Naive B cell (primary cell): ENCODE measurements around the gene PABPC1L. TPM values are rescaled to one million over a fixed set of nuclear protein-coding genes. Genes with fewer than 3 reads are reported as not detected.
A peak's percentile ranks its signal among the peaks of the same experiment; 100 is the strongest.

ENCODE experiments used
- ATAC-seq, 2 donors: fragments of 150-1000 bp; cut with Tn5 transposase; 2 replicates each; pipeline ENCODE4 v1.10.0; 2021; ENCODE audit warnings: low read depth in 2 of 2, mild to moderate bottlenecking in 2 of 2, moderate library complexity in 2 of 2
- DNase-seq: peaks from one replicate; pipeline ENCODE4 v3.0.0; 2022
- H3K27ac Mint-ChIP-seq, 6 donors: one replicate each; pipeline ENCODE4 v1.8.0; 2020 to 2022; ENCODE audit warnings: mild to moderate bottlenecking in 6 of 6, mixed read lengths in 6 of 6, moderate library complexity in 5 of 6, inconsistent platforms in 2 of 6
- H3K27me3 Mint-ChIP-seq, 3 donors: one replicate each; pipeline ENCODE4 v1.8.0; 2021 to 2022; ENCODE audit warnings: mixed read lengths in 3 of 3, mild to moderate bottlenecking in 1 of 3
- H3K36me3 Mint-ChIP-seq, 2 donors: one replicate each; pipeline ENCODE4 v1.8.0; 2020 to 2022; ENCODE audit warnings: mixed read lengths in 2 of 2, inconsistent platforms in 1 of 2, mild to moderate bottlenecking in 1 of 2
- H3K4me1 Mint-ChIP-seq, 3 donors: one replicate each; pipeline ENCODE4 v1.8.0; 2020 to 2022; ENCODE audit warnings: mixed read lengths in 3 of 3, inconsistent platforms in 1 of 3, mild to moderate bottlenecking in 1 of 3, moderate library complexity in 1 of 3
- H3K4me3 Mint-ChIP-seq, 8 donors: one replicate each; pipeline ENCODE4 v1.8.0; 2020 to 2022; ENCODE audit warnings: mild to moderate bottlenecking in 8 of 8, mixed read lengths in 8 of 8, moderate library complexity in 8 of 8, inconsistent platforms in 2 of 8
- H3K9me3 Mint-ChIP-seq, 7 donors: one replicate each; pipeline ENCODE4 v1.8.0; 2020 to 2022; ENCODE audit warnings: mixed read lengths in 7 of 7, mild to moderate bottlenecking in 5 of 7, inconsistent platforms in 2 of 7, moderate library complexity in 1 of 7
- polyA plus RNA-seq, 6 donors: library from polyadenylated mRNA; unstranded; fragments of 300-500 nt; fragmentation: Illumina TruSeq; gene quantifications; one replicate each; pipeline ENCODE4 v1.2.3, GENCODE V29; 2021; ENCODE audit warnings: low read depth in 6 of 6

Gene PABPC1L
- polyA plus RNA-seq, 6 donors from 2014 or later = 0.75 to 5.2 (median 1.3) TPM; not detected in 1

DNA sequence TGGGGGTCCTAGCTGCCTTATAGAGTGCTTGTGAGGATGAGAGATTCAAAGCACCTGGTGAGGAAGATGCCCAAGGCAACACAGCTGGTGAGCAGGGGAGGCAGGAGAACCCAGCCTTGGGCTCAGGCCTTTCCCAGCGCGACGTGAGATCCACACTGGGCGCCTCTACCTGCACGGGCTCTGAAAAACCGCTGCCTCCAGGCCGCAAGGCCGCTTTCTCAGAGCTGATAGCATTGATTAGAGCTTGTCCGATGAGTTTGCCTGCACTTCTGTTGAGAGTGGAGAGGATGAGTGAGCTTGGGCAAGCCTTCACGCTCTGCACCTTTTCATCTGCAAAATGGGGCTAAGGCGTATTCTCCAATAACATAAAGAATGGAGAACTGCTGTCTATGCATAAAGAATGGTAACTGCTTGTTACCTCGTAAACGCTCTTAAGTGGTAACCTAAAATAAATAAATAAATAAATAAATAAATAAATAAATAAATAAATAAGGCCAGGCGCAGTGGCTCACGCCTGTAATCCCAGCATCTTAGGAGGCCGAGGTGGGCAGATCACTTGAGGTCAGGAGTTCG, 916 bp downstream of the PABPC1L start:
- no peak for ATAC-seq
- Mint-ChIP-seq H3K9me3 (no peaks in the 10 kb centered on the region), H3K27ac (peak overlapping the region in 3 of 6 donors; percentile 23 to 88 (median 83)), H3K4me1 (peaks cover 19 to 30% (median 21%) of the 10 kb centered on the region in 3 donors), H3K36me3 (no peaks in the 10 kb centered on the region), H3K4me3 (peak overlapping the region; percentile 82 to 95 (median 88)), H3K27me3 (no peaks in the 10 kb centered on the region)
- DNase-seq = no peak

DNA sequence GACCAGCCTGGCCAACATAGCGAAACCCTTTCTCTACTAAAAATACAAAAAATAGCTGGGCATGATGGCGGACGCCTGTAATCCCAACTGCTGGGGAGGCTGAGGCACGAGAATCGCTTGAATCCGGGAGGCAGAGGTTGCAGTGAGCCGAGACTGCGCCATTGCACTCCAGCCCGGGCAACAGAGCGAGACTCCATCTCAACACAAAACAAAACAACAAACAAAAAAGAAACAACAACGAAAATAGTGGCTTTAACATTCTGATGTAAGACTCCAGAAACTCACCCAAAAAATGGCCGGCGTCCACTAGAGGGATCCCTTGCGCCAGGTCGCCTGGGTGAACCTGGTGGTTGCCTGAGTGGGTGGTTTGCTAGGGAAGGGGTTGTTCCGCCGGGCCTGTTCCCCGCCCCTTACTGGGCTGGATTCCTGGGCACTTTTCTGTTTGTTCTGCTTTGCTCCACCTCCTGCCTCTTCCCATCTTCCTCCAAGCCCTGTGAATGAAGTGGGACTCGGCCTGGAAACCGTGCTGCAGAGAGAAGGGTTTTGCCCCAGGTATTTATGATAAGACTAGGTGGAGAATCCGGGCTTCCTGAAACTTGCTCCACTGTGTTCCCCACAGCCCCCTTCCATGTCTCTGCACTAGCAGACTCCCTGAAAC, 1.5 kb downstream of the PABPC1L start:
- Mint-ChIP-seq H3K27me3 (no peaks in the 10 kb centered on the region), H3K4me1 (peaks cover 19 to 30% (median 21%) of the 10 kb centered on the region in 3 donors), H3K4me3 (peak overlapping the region in 5 of 8 donors; percentile 32 to 82 (median 61)), H3K36me3 (peaks cover 0 to 2% of the 10 kb centered on the region in 2 donors), H3K27ac (peak overlapping the region in 2 of 6 donors; percentile 58 to 63), H3K9me3 (no peaks in the 10 kb centered on the region)
- no peak for ATAC-seq
- DNase-seq = peak; percentile 25

DNA sequence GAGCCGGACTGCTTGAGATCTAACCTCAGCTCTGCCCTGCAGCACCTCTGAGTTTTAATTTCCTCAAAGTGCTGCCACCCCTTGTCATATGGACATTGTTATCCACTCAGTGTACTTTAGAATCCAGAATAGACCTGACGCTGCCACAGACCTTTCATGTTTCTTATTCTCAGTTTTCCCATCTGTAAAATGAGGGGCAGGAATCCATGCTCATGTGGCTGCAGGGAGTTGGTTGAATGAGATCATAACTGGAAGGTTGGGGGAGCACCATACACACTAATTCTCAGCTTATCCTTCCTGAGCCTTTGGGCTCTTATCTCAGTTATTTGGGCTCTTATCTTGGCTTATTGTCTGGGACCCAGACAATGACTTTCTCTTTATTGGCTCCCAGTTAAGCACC, 2.3 kb downstream of the PABPC1L start:
- ATAC-seq (no peak), DNase-seq (no peak)
- H3K36me3 Mint-ChIP-seq = peaks cover 0 to 8% of the 10 kb centered on the region in 2 donors
- no peaks in the 10 kb centered on the region for H3K9me3 Mint-ChIP-seq
- no peaks in the 10 kb centered on the region for H3K27me3 Mint-ChIP-seq
- peaks cover 19 to 30% (median 21%) of the 10 kb centered on the region in 3 donors for H3K4me1 Mint-ChIP-seq
- peak overlapping the region in 3 of 8 donors; percentile 12 to 82 (median 56) for H3K4me3 Mint-ChIP-seq
- peak overlapping the region in 2 of 6 donors; percentile 16 to 64 for H3K27ac Mint-ChIP-seq

DNA sequence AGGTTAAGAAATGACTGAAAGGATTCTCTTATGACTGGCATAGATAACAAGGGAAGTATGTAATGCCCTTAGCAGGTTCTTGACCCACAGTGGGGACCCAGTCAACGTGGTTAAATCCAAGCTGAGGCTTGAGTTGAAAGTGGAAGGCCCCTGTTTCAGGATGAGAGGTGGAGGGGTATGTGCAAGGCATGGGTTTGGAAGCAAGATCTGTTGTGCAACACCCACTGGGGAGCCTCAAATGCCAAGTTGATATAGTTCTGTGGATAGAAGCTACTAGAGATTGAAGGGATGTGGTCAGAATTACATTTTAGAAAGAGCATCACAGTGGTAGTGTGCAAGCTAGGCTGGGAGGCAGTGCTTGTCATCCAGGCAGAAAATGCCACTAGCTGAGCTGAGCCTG, 5.1 kb downstream of the PABPC1L start:
- Mint-ChIP-seq H3K9me3 (no peaks in the 10 kb centered on the region), H3K27ac (peak overlapping the region in 2 of 6 donors; percentile 75 to 91), H3K27me3 (no peaks in the 10 kb centered on the region)

DNA sequence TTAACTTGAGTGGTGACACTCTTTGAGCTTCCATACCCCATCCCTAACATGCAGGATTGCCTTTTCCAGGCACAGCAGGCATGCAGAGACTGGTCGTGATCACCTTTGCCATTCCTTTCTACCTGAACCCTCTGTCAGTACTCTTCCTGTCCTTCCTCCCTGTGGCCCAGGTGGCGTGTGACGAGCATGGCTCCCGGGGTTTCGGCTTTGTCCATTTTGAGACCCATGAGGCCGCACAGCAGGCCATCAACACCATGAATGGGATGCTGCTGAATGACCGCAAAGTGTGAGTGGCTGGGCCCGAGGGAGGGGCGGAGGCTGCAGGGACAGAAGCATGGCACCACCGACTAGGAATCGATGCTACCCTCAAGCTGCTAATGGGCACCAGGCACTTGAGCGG, 6.7 kb downstream of the PABPC1L start:
- ATAC-seq (no peak), DNase-seq (no peak)
- Mint-ChIP-seq H3K27me3 (no peaks in the 10 kb centered on the region), H3K27ac (no peak overlapping the region), H3K9me3 (no peaks in the 10 kb centered on the region), H3K4me3 (no peak overlapping the region), H3K36me3 (peaks cover 4 to 8% of the 10 kb centered on the region in 2 donors), H3K4me1 (peaks cover 4 to 9% (median 7%) of the 10 kb centered on the region in 3 donors)

More for the DNA sequence above, 5.1 kb downstream of the PABPC1L start:
- DNase-seq = no peak
- no peak for ATAC-seq
- peaks cover 11 to 19% (median 14%) of the 10 kb centered on the region in 3 donors for H3K4me1 Mint-ChIP-seq
- peak overlapping the region in 2 of 8 donors; percentile 30 to 56 for H3K4me3 Mint-ChIP-seq
- H3K36me3 Mint-ChIP-seq = peaks cover 4 to 8% of the 10 kb centered on the region in 2 donors

DNA sequence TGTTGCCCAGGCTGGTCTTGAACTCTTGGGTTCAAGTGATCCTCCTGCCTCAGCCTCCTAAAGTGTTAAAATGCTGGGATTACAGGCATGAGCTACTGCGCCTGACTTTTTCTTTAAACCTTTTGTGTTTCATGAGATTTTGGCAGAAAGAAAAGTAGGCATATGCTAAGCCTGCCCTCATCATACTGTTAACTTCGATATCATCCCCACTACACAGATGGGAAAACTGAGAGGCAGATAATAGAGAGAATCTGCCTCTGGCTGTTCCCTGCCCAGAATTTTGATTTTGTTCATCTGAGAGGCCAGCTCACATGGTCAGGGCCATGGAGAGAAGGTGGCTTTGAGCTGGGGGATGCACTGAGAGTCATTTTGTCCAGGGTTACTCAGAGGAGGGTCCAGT, 7.5 kb downstream of the PABPC1L start:
- Mint-ChIP-seq H3K9me3 (no peaks in the 10 kb centered on the region), H3K4me3 (no peak overlapping the region), H3K27ac (no peak overlapping the region), H3K27me3 (no peaks in the 10 kb centered on the region), H3K36me3 (peaks cover 4 to 8% of the 10 kb centered on the region in 2 donors), H3K4me1 (peaks cover 4 to 7% (median 5%) of the 10 kb centered on the region in 3 donors)
- DNase-seq = no peak
- no peak for ATAC-seq

DNA sequence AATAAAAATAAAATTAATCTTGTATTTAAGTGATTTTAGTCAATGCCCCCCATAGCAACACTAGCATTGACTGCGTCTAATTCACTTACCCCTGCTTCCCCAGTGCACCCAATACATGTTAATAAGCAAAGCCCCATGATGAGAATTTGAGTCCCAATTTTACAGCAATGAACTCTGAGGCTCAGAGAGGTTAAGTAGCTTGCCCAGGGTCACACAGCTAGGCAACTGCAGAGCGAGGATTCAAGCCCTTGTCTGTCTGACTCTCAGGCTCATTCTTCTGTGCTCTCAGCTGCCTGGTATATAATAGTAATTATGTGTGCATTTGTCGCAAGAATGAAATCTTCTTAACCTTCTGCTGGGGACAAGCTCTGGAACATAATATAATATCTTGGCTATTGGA, 8.5 kb downstream of the PABPC1L start:
- Mint-ChIP-seq H3K4me1 (peaks cover 3 to 7% (median 4%) of the 10 kb centered on the region in 3 donors), H3K4me3 (no peak overlapping the region), H3K9me3 (no peaks in the 10 kb centered on the region), H3K27ac (peak overlapping the region in 1 of 6 donors; percentile 52), H3K36me3 (peaks cover 8% of the 10 kb centered on the region in 2 donors), H3K27me3 (no peaks in the 10 kb centered on the region)
- no peak for ATAC-seq
- no peak for DNase-seq

DNA sequence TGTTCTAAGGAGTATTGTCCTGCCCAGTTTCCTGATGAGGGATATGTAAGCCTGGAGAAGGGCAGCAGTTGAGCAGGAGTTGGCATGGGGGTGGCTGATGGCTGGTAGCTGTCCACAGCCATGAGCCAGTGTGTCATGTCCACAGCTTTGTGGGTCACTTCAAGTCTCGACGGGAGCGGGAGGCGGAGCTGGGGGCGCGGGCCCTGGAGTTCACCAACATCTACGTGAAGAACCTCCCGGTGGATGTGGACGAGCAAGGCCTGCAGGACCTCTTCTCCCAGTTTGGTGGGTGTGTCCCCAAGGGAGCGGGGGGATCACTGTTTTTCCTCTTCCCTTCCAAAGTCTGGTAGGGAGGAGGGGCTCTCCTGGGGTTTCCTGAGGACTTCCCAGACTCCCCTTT, 8.9 kb downstream of the PABPC1L start:
- Mint-ChIP-seq H3K27me3 (no peaks in the 10 kb centered on the region), H3K27ac (no peak overlapping the region), H3K4me3 (no peak overlapping the region), H3K36me3 (peaks cover 8% of the 10 kb centered on the region in 2 donors), H3K9me3 (no peaks in the 10 kb centered on the region), H3K4me1 (peaks cover 3 to 7% (median 4%) of the 10 kb centered on the region in 3 donors)
- ATAC-seq (no peak), DNase-seq (no peak)

DNA sequence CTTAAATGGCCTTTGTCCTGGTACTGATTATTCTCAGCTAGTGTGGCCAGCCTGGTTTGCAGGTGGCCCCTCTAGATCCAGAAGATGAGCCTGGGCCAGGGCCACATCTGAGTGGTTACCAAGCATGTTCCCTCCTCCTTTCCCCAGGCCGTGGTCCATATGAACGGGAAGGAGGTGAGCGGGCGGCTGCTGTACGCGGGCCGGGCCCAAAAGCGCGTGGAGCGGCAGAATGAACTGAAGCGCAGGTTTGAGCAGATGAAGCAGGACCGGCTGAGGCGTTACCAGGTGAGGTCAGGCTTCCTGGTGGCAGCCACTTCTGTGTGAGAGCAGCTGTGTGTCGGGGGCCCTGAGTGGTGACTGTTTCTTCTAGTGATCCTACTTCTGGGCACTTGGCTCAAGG, 11.6 kb downstream of the PABPC1L start:
- H3K27me3 Mint-ChIP-seq = no peaks in the 10 kb centered on the region
- no peaks in the 10 kb centered on the region for H3K9me3 Mint-ChIP-seq
- peaks cover 8 to 23% of the 10 kb centered on the region in 2 donors for H3K36me3 Mint-ChIP-seq
- DNase-seq (no peak), ATAC-seq (no peak)
- H3K4me1 Mint-ChIP-seq = no peaks in the 10 kb centered on the region
- H3K4me3 Mint-ChIP-seq = no peak overlapping the region
- H3K27ac Mint-ChIP-seq = peak overlapping the region in 1 of 6 donors; percentile 80

DNA sequence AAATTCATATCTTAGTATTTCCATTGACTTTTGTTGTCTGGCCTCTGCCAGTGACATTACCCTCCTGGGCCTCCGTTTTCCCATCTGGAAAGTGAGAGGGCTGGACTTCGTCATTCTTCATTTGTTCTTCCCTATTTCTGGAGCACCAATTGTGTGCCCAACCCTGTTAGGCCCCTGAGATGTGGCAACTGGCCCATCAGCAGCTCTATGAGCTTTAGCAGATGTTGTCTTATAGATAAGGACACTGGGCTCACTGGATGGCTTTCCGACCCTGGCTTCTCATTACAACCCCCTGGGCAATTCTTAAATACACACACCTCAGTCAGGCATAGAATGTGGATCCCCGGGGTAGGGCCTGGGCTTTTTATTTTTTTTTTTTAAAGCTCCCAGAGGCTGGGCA, 14.7 kb downstream of the PABPC1L start:
- H3K36me3 Mint-ChIP-seq = peaks cover 4 to 18% of the 10 kb centered on the region in 2 donors
- no peak overlapping the region for H3K27ac Mint-ChIP-seq
- no peak for ATAC-seq
- no peak overlapping the region for H3K4me3 Mint-ChIP-seq
- no peaks in the 10 kb centered on the region for H3K4me1 Mint-ChIP-seq
- DNase-seq = no peak
- H3K27me3 Mint-ChIP-seq = no peaks in the 10 kb centered on the region
- no peaks in the 10 kb centered on the region for H3K9me3 Mint-ChIP-seq

DNA sequence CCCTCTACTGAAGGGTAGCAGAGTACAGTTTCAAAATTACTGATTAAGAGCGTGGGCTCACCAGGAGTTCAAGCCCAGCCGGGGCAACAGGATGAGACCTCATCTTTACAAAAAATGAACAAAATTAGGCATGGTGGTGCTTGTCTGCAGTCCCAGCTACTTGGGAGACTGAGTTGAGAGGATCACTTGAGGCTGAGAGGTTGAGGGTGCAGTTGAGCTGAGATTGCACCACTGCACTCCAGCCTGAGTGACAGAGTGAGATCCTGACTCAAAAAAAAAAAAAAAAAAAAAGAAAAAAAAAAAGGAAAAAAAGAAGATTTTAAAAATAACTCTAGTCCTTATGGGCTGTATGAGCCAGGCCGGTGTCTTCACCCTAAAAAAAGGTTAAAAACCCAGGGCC, 18.7 kb downstream of the PABPC1L start:
- Mint-ChIP-seq H3K4me1 (no peaks in the 10 kb centered on the region), H3K9me3 (no peaks in the 10 kb centered on the region), H3K4me3 (no peak overlapping the region), H3K36me3 (peaks cover 0 to 26% of the 10 kb centered on the region in 2 donors), H3K27me3 (no peaks in the 10 kb centered on the region), H3K27ac (no peak overlapping the region)
- DNase-seq (no peak), ATAC-seq (no peak)

DNA sequence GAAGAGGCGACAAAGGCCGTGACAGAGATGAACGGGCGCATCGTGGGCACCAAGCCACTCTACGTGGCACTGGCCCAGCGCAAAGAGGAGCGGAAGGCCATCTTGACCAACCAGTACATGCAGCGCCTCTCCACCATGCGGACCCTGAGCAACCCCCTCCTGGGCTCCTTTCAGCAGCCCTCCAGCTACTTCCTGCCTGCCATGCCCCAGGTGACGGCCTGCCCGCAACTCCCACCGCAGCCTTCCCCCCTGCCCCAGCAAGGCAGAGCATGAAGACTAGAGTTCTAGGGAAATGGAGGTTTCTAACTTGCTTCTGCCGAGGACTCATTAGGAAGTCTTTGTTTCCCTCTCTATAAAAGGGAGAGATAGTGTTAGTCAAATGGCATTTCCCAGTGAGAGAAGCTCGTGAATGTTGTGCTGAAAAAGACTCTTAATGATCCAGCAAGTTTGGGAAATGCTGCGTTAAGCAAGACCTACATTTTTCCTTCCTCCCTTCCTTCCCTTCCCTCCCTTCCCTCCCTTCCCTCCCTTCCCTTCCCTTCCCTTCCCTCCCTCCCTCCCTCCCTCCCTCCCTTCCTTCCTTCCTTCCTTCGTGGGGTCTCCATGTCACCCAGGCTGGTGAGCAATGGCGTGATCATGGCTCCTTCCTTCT, 20.8 kb downstream of the PABPC1L start:
- Mint-ChIP-seq H3K36me3 (peaks cover 5 to 12% of the 10 kb centered on the region in 2 donors), H3K4me1 (no peaks in the 10 kb centered on the region), H3K4me3 (no peak overlapping the region), H3K27ac (peak overlapping the region in 1 of 6 donors; percentile 34), H3K27me3 (no peaks in the 10 kb centered on the region), H3K9me3 (no peaks in the 10 kb centered on the region)
- ATAC-seq (no peak), DNase-seq (no peak)

DNA sequence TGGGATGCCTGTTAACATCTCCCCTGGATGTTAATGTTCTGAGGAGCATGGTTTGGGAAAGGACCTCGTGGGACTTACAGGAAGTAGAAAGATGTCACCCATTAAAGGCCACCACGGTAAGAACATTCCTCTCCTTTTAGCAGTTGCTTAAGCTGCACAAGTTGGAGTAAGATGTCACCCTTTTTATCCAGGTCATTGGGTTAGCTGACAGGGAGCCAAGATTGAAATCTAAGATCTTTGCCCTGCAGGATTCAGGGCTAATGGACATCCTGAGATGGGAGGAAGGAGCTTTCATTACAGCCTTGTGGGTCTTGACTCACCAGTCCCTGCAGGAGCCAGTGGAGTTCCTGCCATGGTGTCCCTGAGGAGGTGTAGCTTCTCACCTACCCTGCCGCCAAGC, 22.1 kb downstream of the PABPC1L start:
- DNase-seq = no peak
- Mint-ChIP-seq H3K4me1 (no peaks in the 10 kb centered on the region), H3K27me3 (no peaks in the 10 kb centered on the region), H3K36me3 (peaks cover 6 to 9% of the 10 kb centered on the region in 2 donors), H3K4me3 (no peak overlapping the region), H3K9me3 (no peaks in the 10 kb centered on the region), H3K27ac (no peak overlapping the region)
- no peak for ATAC-seq

DNA sequence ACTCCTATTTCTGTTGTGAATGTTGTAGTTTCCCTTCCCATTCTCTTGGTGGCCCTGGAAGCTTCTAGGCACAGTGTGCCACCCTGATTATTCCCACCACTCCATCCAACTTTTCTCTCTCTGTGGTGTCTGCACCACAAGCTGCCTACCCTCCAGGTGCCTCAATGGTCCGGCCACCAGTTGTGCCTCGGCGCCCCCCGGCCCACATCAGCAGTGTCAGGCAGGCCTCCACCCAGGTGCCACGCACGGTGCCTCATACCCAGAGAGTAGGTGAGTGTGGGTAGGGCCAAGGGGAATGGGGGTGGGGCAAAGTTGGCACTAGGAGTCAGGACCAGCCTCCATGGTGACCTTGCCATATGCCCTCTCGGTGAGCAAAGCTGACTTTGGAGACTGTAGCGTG, 23.1 kb downstream of the PABPC1L start:
- H3K4me3 Mint-ChIP-seq = no peak overlapping the region
- H3K27ac Mint-ChIP-seq = no peak overlapping the region
- no peaks in the 10 kb centered on the region for H3K9me3 Mint-ChIP-seq
- no peaks in the 10 kb centered on the region for H3K27me3 Mint-ChIP-seq
- DNase-seq = no peak
- H3K36me3 Mint-ChIP-seq = peaks cover 6 to 9% of the 10 kb centered on the region in 2 donors
- H3K4me1 Mint-ChIP-seq = no peaks in the 10 kb centered on the region
- ATAC-seq = no peak
